ENCODE results near the gene REPIN1. TPM values are rescaled to one million over a fixed set of nuclear protein-coding genes. Genes with fewer than 3 reads are reported as not detected.

Gene REPIN1
- total and polyA plus RNA-seq, 9 of the 15 experiments (the other 6 are each of a cell fraction or from before 2014, with no cell fraction given) = 8.1 to 283 (median 94.3) TPM

DNA sequence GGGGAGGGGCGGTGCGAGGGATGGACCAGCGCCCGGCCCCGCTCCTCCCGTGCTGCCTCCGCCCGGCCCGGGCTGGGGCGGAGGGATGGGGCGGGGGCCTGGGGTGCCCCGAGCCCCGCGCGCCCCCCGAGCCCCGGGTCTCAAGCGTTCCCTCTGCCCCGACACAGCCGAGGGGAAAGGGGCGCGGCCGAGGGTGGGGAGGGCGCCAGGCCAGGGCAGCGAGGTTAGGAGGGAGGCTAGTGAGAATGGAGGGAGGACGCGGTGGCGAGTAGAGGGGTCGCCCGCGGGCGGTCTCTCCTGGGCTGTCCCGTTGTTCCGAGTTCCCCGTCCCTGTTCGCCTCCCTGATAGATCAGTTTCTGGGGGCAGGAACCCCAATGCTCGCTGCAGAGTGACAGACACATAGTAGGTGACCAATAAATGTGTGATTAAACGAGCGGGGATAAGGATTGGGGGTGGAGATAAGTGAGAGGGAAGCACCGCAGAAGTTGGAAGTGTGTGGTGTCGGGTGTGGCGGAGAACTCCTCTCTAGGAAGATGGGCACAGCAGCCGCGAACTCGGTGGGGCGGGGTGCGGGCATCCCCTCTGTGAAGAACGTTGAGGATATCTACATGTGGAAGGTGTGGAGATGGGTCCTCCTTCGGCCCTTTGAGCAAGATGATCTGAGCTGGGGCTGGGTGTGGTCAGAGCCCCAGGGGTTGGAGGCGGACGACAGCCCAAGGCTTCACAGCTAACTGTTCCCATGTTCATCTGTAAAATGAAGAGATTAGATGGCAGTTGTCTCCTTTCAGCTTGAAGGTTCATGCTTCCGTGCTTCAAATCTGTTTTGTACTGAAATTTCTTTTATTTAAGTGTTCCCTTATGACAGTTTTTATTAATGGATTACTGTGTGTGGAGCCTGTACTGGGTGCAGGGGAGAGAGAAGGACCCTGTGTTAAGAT lies 11.1 kb downstream of the REPIN1 start (continued):
- TF ChIP-seq MAFK (IDR thresholded peaks at IDR 0.05; ENCODE audit: low read length) (no peak), THAP7 (CRISPR knock-in tag; IDR thresholded peaks at IDR 0.05) (no peak), CREB5 (CRISPR knock-in tag; IDR thresholded peaks at IDR 0.05) (no peak), MLX (CRISPR knock-in tag; conservative IDR thresholded peaks at IDR 0.05) (no peak), POLR3A (IDR thresholded peaks at IDR 0.05; ENCODE audit: borderline replicate concordance, extremely low read depth, insufficient read depth, insufficient read length) (no peak), MCM5 (IDR thresholded peaks at IDR 0.05; ENCODE audit: low read depth) (no peak), NFE2 (IDR thresholded peaks at IDR 0.05; ENCODE audit: low read depth) (no peak), TCF3 (CRISPR knock-in tag; IDR thresholded peaks at IDR 0.05) (no peak), DACH1 (IDR thresholded peaks at IDR 0.05; ENCODE audit: partially characterized antibody) (no peak), ZNF143 (CRISPR knock-in tag; IDR thresholded peaks at IDR 0.05) (no peak), NFIX (CRISPR knock-in tag; IDR thresholded peaks at IDR 0.05; ENCODE audit: low read depth) (no peak), ZNF212 (CRISPR knock-in tag; IDR thresholded peaks at IDR 0.05) (no peak), MAZ (CRISPR knock-in tag; conservative IDR thresholded peaks at IDR 0.05 in 1 of 2, IDR thresholded peaks at IDR 0.05 in 1 of 2) (peak in 1 of 2 experiments; percentile 29; a peak in 1 of 4 replicates)
- TF ChIP-seq, protein P1, sequence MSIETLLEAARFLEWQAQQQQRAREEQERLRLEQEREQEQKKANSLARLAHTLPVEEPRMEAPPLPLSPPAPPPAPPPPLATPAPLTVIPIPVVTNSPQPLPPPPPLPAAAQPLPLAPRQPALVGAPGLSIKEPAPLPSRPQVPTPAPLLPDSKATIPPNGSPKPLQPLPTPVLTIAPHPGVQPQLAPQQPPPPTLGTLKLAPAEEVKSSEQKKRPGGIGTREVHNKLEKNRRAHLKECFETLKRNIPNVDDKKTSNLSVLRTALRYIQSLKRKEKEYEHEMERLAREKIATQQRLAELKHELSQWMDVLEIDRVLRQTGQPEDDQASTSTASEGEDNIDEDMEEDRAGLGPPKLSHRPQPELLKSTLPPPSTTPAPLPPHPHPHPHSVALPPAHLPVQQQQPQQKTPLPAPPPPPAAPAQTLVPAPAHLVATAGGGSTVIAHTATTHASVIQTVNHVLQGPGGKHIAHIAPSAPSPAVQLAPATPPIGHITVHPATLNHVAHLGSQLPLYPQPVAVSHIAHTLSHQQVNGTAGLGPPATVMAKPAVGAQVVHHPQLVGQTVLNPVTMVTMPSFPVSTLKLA (conservative IDR thresholded peaks at IDR 0.05) = peak in 1 of 2 experiments; percentile 7; a peak in 1 of 4 replicates

All from K562 (cell line).